IPS-20b (cell line): Measurements from ENCODE around the gene BCKDHA.

ENCODE experiments used
- H3K27ac ChIP-seq: one replicate; pipeline ENCODE4 v1.5.1; 2013; ENCODE audit warnings: low read length
- H3K27me3 ChIP-seq: 2 replicates; pipeline ENCODE4 v1.6.1; 2013; ENCODE audit warnings: mild to moderate bottlenecking, low read length, inconsistent platforms; ENCODE audit not compliant: insufficient read depth
- H3K36me3 ChIP-seq: 2 replicates; pipeline ENCODE4 v1.6.1; 2013; ENCODE audit warnings: low read depth, mild to moderate bottlenecking, inconsistent platforms, low read length, moderate library complexity; ENCODE audit not compliant: insufficient read depth
- H3K4me1 ChIP-seq: 2 replicates; pipeline ENCODE4 v1.6.1; 2013; ENCODE audit warnings: mild to moderate bottlenecking, control low read depth, inconsistent platforms, low read length, moderate library complexity; ENCODE audit not compliant: insufficient read depth
- H3K4me3 ChIP-seq: 2 replicates; pipeline ENCODE4 v1.5.1; 2013; ENCODE audit warnings: mild to moderate bottlenecking, low read length, inconsistent platforms
- H3K9ac ChIP-seq: 2 replicates; pipeline ENCODE4 v1.6.1; 2013; ENCODE audit warnings: low read depth, mild to moderate bottlenecking, inconsistent platforms, low read length, moderate library complexity
- H3K9me3 ChIP-seq: 2 replicates; pipeline ENCODE4 v1.6.1; 2013; ENCODE audit warnings: mild to moderate bottlenecking, low read depth, low read length, inconsistent platforms; ENCODE audit not compliant: insufficient read depth

BCKDHA gene

DNA sequence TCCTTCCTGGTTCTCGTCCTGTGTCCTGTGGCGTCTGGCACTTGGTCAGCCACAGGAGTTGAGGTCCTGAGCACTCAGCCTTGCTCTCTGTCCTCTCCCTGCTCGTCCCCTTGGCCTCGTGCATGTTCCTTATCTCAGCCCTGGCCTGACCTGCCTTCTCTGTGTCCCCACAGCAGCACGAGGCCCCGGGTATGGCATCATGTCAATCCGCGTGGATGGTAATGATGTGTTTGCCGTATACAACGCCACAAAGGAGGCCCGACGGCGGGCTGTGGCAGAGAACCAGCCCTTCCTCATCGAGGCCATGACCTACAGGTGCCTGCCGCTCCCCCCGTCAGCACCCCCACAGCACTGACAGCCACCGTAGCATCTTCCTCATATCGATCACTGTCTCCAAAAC lies 24.8 kb downstream of the BCKDHA start:
- Histone ChIP-seq H3K4me3 (no peak overlapping the region), H3K36me3 (peaks cover 28% of the 10 kb centered on the region), H3K27ac (no peak overlapping the region), H3K9me3 (no peaks in the 10 kb centered on the region), H3K4me1 (peaks cover 4% of the 10 kb centered on the region; the same call in 1 of the 2 replicates), H3K27me3 (no peaks in the 10 kb centered on the region), H3K9ac (no peak overlapping the region)

DNA sequence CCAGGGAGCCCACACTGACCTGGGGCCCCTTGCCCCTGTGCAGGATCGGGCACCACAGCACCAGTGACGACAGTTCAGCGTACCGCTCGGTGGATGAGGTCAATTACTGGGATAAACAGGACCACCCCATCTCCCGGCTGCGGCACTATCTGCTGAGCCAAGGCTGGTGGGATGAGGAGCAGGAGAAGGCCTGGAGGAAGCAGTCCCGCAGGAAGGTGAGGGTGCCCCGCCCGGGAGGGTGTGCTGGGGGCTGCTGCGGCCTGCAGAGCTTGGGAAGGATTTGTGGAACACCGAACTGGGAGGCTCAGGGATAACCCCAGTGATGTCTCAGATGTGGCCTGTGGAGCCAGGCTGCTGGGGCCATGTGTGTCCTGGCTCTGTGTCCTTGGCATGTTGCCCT lies 25.3 kb downstream of the BCKDHA start:
- no peaks in the 10 kb centered on the region for H3K9me3 ChIP-seq
- H3K36me3 ChIP-seq = peaks cover 28% of the 10 kb centered on the region
- H3K27me3 ChIP-seq = no peaks in the 10 kb centered on the region
- H3K9ac ChIP-seq = no peak overlapping the region
- no peak overlapping the region for H3K27ac ChIP-seq
- peaks cover 4% of the 10 kb centered on the region; the same call in 1 of the 2 replicates for H3K4me1 ChIP-seq
- H3K4me3 ChIP-seq = no peak overlapping the region

DNA sequence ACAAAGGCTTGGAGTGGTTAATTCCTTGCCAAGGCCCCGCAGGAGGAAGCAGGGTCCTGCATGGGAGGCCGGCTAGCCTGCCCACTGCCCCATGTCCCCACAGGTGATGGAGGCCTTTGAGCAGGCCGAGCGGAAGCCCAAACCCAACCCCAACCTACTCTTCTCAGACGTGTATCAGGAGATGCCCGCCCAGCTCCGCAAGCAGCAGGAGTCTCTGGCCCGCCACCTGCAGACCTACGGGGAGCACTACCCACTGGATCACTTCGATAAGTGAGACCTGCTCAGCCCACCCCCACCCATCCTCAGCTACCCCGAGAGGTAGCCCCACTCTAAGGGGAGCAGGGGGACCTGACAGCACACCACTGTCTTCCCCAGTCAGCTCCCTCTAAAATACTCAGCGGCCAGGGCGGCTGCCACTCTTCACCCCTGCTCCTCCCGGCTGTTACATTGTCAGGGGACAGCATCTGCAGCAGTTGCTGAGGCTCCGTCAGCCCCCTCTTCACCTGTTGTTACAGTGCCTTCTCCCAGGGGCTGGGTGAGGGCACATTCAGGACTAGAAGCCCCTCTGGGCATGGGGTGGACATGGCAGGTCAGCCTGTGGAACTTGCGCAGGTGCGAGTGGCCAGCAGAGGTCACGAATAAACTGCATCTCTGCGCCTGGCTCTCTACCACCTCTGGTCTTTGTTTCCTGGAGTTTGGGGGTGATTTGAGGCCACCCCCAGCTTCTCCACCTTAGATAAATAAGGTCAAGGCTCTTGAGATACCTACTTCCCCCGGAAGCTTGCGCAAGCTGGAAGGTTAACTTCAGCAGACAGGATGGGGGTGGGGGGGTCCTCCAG lies 26.9 kb downstream of the BCKDHA start:
- H3K27me3 ChIP-seq = no peaks in the 10 kb centered on the region
- H3K27ac ChIP-seq = no peak overlapping the region
- H3K9me3 ChIP-seq = no peaks in the 10 kb centered on the region
- H3K4me3 ChIP-seq = no peak overlapping the region
- H3K4me1 ChIP-seq = peaks cover 4% of the 10 kb centered on the region; the same call in 1 of the 2 replicates
- H3K9ac ChIP-seq = no peak overlapping the region
- H3K36me3 ChIP-seq = peaks cover 19% of the 10 kb centered on the region

DNA sequence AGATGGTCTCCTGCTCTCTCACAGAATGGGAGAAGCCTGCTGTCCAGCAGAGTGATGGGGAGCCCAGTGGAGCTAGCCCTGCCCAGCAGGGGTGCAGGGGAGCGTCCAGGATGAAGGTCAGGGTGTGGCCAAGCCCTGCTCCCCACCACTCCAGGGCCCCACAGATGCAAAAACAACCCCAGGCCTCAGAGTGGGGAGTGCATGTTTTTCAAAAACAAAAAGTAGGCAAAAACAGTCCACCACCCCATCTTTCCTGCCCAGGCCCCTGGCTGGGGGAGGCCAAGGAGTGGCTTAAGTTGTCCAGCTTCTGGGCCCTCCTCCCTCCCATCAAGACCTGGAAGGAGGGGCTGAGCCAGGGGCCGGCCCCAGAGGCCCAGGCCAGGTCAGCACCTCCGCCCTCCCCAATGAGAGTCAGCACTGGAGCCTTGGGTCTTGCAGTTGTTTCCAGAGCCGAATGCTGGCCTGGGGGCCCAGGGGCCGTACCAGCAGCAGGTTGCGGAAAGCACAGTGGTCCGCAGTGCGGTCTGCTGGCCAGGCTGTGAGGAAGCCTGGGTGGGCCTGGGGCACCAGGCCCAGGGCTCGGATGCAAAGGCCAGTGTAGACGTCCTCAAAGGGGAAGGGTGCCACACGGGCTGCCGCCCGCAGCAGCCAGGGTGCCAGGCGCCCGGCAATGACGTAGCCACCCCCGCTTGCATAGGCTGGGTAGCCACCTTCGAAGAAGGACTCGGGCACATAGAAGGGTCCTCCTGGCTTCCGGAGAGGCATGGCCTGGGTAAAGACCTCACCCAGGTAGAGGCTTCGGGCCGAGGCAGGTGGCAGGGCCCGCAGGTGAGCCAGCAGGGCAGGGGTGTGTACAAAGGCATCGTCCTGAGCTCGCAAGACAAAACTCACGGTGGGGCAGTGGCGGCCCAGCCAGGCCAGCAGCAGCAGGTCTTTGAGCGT lies 27.8 kb downstream of the BCKDHA start:
- Histone ChIP-seq H3K27ac (no peak overlapping the region), H3K4me1 (peaks cover 4% of the 10 kb centered on the region; the same call in 1 of the 2 replicates), H3K9me3 (no peaks in the 10 kb centered on the region), H3K36me3 (peaks cover 13% of the 10 kb centered on the region; the same call in 1 of the 2 replicates), H3K4me3 (no peak overlapping the region), H3K9ac (no peak overlapping the region), H3K27me3 (no peaks in the 10 kb centered on the region)

DNA sequence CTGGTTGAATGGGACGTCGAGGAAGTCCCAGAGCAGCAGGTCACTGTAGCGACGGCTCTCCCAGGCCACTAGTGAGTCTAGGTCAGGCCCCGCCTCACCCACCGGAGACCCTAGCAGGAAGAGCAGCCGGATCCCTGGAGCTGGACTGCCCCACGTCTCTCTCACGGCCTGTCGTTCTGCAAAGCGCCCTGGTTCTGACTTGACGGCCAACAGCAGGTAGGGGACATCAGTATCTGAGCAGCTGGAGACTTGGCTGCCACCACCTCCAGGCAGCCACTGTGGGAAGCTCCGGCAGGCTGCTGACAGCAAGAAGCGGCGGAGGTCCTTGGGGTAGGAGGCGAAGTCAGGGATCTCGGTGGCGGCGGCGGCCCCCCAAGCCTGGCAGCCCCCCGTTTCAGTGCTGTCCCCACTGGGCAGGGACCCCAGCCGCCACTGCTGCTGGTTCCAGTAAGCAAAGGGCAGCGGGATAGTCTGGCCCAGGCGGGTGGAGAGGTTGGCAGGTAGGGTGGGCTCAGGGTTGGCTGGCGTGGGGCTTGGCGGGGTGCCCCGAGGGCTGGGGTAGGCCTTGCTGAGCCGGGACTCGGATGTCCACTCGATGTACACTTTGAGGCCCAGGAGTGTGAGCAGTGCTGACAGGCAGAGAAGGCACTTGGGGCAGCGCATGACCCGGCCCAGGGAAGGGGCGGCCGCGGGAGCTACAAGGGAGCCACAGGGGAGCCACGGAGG lies 28.7 kb downstream of the BCKDHA start:
- Histone ChIP-seq H3K36me3 (peaks cover 17% of the 10 kb centered on the region), H3K27ac (no peak overlapping the region), H3K4me1 (peaks cover 4% of the 10 kb centered on the region; the same call in 1 of the 2 replicates), H3K9ac (peak overlapping the region; percentile 86; the same call in 1 of the 2 replicates), H3K27me3 (no peaks in the 10 kb centered on the region), H3K9me3 (no peaks in the 10 kb centered on the region), H3K4me3 (peak overlapping the region; percentile 82)

DNA sequence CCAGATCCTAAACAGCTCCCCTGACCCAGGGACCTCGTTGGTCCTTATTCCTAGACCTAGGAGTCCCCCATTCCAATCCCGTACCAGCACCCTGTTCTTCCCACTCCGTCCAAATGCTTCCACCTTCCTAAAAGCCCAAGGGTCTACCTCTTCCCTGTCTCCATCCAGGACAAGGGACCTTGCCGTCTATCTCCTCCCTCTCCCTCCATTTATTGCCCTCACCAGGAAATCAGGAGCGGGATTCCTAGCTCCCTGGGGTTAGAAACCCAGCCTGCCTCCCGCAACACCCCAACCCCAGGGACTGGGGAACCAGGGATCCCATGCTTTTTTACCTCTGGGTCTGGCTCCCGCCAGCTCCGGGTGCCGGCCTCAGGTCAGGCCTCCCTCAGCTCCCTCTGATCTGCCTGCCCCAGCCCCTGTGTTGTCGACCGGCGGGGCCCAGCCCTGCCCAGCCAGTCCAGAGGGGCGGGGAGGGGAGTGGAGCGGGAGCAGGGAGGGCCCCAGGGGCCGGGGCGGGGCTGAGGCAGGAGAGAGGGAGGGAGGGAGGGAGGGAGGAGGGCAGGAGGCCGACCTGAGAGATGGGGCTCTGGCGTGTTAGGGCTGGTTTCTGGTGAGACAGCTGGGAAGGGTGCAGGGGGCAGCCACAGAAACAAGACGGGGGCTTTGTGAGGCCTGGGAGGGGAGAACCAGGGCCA lies 29.5 kb downstream of the BCKDHA start, which contains the start of gene B3GNT8:
TSS of gene B3GNT8 (minus strand) at position 423 of the 695 bp plus-strand sequence. CDS start 596 bp downstream, outside the sequence.
- H3K4me1 ChIP-seq = peaks cover 4% of the 10 kb centered on the region; the same call in 1 of the 2 replicates
- peak within 1 kb of the TSS; percentile 86 for H3K9ac ChIP-seq
- H3K9me3 ChIP-seq = no peaks in the 10 kb centered on the region
- H3K36me3 ChIP-seq = peaks cover 25% of the 10 kb centered on the region
- H3K4me3 ChIP-seq = peak within 1 kb of the TSS; percentile 82
- no peaks in the 10 kb centered on the region for H3K27me3 ChIP-seq
- no peak within 1 kb of the TSS for H3K27ac ChIP-seq

DNA sequence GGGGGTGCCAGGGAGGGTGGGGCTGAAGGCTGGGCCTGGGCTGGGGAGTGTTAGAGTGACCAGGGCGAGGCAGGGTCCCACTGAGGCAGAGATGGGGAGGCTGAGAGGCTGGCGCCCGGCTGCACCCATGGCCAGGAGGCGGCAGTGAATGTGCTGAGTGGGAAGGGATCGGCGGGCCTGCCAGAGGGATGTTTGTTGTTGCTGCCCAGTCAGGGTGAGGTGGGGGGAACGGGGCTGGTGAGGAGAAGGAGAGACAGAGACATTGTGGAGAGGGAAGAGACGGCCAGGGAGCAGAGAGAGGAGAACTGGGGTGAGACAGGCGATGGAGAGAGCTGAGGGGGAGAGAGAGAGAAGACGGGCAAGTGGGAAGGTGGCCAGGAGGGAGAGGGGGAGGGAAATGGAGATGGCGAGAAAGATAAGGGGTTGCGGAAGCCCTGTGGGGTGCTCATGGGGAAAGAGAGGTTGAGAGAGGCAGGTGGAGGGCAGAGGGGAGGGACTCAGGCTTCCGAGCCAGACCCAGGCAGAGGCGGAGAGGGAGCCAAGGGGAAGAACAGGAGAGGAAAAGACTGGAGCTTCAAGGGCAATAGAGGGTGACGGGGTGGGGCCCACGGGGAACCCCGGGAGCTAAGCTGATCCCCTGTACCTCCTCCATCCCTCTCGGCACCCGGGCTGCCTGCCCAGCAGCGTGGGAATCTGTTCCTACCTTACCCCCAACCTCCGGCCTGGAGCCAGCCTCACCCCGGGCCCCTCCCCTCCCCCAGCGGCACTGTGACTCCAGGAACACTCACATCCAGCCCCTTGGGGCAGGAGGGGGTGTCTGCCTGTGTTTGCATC lies 30.2 kb downstream of the BCKDHA start:
- H3K27me3 ChIP-seq = no peaks in the 10 kb centered on the region
- H3K9me3 ChIP-seq = no peaks in the 10 kb centered on the region
- H3K36me3 ChIP-seq = peaks cover 26% of the 10 kb centered on the region
- H3K4me3 ChIP-seq = peak overlapping the region; percentile 82
- no peak overlapping the region for H3K27ac ChIP-seq
- peak overlapping the region; percentile 64 for H3K9ac ChIP-seq
- peaks cover 4% of the 10 kb centered on the region; the same call in 1 of the 2 replicates for H3K4me1 ChIP-seq

DNA sequence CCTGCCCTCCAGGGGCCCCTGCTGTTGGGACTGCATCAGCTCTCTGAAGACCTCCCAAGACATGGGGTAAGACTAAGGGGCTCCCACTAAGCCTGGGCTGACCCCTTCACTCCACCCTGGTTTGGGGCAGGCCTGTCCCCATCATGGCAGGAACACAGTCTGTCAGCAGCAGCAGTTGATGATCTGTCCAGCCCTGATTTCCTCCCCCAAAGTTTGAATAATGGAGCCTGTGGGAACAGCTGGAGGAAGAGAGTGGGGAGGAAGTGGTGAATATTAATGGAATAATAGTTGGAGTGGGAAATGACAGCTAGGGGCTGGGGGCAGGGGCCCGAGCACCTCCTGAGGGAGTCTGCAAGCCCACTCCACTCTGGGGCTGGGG lies 30.9 kb downstream of the BCKDHA start:
- no peaks in the 10 kb centered on the region for H3K9me3 ChIP-seq
- H3K36me3 ChIP-seq = peaks cover 28% of the 10 kb centered on the region
- peaks cover 4% of the 10 kb centered on the region; the same call in 1 of the 2 replicates for H3K4me1 ChIP-seq
- H3K4me3 ChIP-seq = peak overlapping the region; percentile 82; the same call in 1 of the 2 replicates
- H3K9ac ChIP-seq = peak overlapping the region; percentile 64; the same call in 1 of the 2 replicates
- H3K27ac ChIP-seq = no peak overlapping the region
- no peaks in the 10 kb centered on the region for H3K27me3 ChIP-seq

DNA sequence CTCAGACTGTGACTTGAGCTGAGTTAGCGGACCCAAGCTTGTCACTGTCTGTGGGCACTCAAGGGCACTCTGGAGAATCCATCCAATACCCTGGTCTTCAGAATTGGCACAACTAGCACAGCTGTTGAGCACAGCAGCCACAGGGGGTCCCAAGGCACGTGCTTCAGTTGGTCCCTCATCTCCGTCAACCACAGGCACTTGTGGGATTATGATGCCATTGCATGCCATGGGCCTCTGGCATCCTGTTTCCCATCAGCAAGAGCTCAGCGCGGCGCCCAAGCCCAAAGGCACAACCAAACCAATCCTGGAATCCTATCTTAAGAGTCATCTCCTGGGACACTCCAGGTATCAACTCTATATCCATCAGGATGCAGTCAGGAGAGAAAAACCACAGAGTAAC lies 33.3 kb downstream of the BCKDHA start:
- Histone ChIP-seq H3K27me3 (no peaks in the 10 kb centered on the region), H3K9ac (no peak overlapping the region), H3K4me1 (peaks cover 4% of the 10 kb centered on the region; the same call in 1 of the 2 replicates), H3K36me3 (peaks cover 29% of the 10 kb centered on the region), H3K9me3 (no peaks in the 10 kb centered on the region), H3K27ac (no peak overlapping the region), H3K4me3 (no peak overlapping the region)
